GM13977 (cell line): Measurements from ENCODE around the gene ZSWIM2.
A peak's percentile ranks its signal among the peaks of the same experiment; 100 is the strongest.

Experiments
- DNase-seq: peaks from one replicate; pipeline ENCODE4 v3.0.0; 2012; ENCODE audit warnings: low spot score
- in situ Hi-C: fragments of 300-500 bp; cut with MboI; formaldehyde crosslinking; loops from one replicate; pipeline ENCODE4 v1.12.0; 2022; ENCODE audit warnings: low sequenced_read_pairs, low pct_unique_long_range_greater_than_20kb, mixed read lengths, inconsistent platforms; ENCODE audit not compliant: unreplicated experiment
- TF ChIP-seq, protein P1 (sequence below): IDR thresholded peaks from 2 replicates; pipeline ENCODE4 v1.5.1; 2012; ENCODE audit warnings: mild to moderate bottlenecking, control low read depth; ENCODE audit not compliant: insufficient read depth; ENCODE audit errors: extremely low read depth, missing control alignments

Gene ZSWIM2

DNA sequence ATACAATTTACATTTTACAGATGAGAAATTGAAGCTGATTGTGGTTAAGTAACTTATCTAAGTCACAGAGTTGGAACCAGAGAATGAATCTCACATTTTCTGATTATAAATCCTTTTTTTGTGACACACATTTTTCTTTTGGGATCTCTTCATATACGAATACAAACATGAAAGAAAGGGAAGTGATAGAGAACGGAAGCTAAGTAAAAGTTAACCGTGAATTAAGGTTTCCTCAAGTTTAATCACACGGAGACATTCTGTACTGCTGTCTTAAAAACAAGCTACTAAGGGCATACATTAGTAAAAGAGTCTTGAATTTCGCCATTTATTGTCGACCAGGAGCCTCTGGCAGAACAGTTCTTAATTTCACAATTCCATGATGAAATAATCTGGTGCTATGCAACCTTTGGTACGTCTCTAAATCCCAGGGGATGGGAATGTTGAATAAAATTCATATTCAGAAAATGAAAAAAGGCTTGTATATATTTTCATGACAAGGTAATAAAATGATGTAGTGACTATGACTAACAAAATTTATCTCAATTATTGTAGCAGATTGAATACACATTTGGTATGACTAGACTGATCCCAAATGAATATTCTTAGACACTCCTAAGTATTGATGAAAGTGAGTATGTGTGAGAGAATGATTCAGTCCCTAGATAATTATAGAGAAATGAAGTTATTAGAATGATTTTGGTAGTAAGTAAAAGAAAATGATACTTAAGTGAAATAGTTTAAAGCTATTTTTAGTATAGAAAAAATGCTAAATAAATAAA is 40.3 kb upstream of the ZSWIM2 start:
- in situ Hi-C loops, result no loop called here
- TF ChIP-seq, protein P1, sequence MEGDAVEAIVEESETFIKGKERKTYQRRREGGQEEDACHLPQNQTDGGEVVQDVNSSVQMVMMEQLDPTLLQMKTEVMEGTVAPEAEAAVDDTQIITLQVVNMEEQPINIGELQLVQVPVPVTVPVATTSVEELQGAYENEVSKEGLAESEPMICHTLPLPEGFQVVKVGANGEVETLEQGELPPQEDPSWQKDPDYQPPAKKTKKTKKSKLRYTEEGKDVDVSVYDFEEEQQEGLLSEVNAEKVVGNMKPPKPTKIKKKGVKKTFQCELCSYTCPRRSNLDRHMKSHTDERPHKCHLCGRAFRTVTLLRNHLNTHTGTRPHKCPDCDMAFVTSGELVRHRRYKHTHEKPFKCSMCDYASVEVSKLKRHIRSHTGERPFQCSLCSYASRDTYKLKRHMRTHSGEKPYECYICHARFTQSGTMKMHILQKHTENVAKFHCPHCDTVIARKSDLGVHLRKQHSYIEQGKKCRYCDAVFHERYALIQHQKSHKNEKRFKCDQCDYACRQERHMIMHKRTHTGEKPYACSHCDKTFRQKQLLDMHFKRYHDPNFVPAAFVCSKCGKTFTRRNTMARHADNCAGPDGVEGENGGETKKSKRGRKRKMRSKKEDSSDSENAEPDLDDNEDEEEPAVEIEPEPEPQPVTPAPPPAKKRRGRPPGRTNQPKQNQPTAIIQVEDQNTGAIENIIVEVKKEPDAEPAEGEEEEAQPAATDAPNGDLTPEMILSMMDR, result no peak
- no peak for DNase-seq

- DNase-seq, result peak; percentile 7
- TF ChIP-seq, protein P1, result no peak
- in situ Hi-C loops, result no loop called here
These were observed 38.4 kb upstream of the ZSWIM2 start for GRCh38 chr2:186887107-186888090.

DNA sequence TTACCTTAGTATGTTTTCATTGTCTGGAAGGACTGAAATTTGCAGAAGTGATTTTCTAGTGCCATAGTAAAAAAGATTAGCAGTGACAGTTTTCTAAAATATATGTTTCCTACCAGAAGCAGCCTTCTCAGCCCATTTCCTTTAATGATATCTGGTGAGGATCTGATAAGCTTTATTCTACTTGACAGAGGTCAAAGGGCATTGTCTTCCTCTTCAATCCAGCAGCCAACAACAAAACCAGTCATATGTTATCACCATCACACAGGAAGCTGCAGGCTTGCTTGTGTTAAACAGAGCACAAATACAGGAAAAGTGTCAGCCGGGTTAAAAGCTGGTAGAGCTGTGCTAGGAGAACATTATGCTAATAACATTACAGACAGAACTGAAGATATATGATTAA is 35.6 kb upstream of the ZSWIM2 start:
- in situ Hi-C loops, result no loop called here
- DNase-seq, result no peak
- TF ChIP-seq, protein P1, result no peak

DNA sequence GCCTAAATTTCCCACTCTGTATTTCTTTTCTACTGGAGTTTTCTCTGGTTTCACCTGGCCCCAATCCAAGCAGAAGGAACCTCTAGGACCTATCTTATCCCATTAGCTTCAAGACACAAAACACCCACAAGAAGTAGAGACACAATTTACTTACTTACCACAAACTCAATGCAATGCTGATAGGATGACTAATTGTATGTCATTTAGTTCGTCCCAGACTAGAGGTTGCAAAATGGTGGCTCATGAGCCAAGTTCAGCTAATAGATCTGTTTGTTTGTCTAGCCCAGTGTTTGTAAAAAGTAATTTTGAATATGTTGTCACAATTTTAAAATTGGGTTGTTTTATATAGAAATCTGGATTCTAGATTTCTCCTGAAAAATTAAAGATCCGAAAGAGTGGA is 34.7 kb upstream of the ZSWIM2 start:
- no peak for DNase-seq
- TF ChIP-seq, protein P1, result no peak
- in situ Hi-C loops, result no loop called here

DNA sequence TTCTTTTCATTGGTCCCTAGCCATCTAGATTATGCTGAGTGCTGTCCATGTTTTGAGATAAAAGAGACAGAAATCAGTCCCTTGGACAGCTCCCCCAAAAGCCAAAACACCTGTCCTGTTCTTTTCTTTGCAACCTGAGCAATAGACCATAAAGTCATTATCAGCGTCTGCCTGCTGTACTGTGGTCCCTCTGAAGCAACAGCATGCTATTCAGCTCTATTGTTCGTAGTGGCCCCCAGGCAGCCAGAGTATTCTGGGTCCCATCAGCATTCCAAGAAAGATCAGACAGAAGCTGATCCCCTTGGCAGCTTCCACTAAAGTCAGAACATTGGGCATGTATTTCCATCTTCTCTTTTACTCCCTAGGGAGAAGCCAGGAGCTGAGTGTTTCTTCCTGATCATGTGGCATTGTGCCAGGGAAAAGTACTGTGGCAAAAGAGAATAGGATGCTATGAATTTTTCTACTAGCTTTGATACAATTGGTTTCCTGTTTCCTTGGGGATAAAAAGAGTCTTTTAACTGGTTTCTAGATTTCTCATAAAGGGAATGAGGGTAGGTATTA is 33.6 kb upstream of the ZSWIM2 start:
- no peak for DNase-seq
- in situ Hi-C loops, result no loop called here
- TF ChIP-seq, protein P1, result no peak

DNA sequence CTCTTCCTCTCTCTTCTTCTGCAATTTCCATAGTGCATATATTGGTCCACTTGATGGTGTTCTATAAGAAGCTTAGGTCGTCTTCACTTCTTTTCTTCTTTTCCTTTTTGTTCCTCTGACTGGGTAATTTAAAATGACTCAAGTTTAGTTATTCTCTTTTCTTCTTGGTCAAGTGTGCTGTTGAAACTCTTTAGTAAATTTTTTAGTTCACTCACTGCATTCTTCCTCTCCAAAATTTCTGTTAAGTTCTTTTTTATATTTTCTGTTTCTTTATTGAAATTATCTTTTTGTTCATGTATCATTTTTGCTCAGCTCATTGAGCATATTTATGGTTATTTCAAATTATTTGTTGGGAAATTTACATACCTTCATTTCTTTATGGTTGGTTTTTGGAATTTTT is 32.7 kb upstream of the ZSWIM2 start:
- no peak for DNase-seq
- in situ Hi-C loops, result no loop called here
- TF ChIP-seq, protein P1, result no peak
